ENCODE data around the gene PYCR2.
"Not testable (repeated sequence)": the region's sequence is repeated elsewhere in the genome, so short reads cannot be mapped to it uniquely, and the experiment has no call there.

DNA sequence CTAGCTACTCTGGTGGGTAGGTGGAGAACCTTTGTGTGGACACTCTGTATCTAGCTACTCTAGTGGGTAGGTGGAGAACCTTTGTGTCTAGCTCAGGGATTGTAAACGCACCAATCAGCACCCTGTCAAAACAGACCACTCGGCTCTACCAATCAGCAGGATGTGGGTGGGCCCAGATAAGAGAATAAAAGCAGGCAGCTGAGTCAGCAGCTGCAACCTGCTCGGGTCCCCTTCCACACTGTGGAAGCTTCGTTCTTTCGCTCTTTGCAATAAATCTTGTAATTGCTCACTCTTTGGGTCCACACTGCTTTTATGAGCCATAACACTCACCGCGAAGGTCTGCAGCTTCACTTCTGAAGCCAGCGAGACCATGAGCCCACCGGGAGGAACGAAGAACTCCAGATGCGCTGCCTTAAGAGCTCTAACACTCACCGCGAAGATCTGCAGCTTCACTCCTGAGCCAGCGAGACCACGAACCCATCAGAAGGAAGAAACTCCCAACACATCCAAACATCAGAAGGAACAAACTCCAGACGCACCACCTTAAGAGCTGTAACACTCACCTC lies 46.6 kb upstream of the PYCR2 start:
- not testable (repeated sequence) for TF ChIP-seq EZH2 (IDR thresholded peaks at IDR 0.05; ENCODE audit: borderline replicate concordance, insufficient read depth, low read length, poor library complexity, severe bottlenecking); EP300 (conservative IDR thresholded peaks at IDR 0.05; ENCODE audit: poor library complexity, severe bottlenecking); TAF1 (IDR thresholded peaks at IDR 0.05; ENCODE audit: low read depth); POLR2AphosphoS5 (IDR thresholded peaks at IDR 0.05)
- TF ChIP-seq, protein P1, sequence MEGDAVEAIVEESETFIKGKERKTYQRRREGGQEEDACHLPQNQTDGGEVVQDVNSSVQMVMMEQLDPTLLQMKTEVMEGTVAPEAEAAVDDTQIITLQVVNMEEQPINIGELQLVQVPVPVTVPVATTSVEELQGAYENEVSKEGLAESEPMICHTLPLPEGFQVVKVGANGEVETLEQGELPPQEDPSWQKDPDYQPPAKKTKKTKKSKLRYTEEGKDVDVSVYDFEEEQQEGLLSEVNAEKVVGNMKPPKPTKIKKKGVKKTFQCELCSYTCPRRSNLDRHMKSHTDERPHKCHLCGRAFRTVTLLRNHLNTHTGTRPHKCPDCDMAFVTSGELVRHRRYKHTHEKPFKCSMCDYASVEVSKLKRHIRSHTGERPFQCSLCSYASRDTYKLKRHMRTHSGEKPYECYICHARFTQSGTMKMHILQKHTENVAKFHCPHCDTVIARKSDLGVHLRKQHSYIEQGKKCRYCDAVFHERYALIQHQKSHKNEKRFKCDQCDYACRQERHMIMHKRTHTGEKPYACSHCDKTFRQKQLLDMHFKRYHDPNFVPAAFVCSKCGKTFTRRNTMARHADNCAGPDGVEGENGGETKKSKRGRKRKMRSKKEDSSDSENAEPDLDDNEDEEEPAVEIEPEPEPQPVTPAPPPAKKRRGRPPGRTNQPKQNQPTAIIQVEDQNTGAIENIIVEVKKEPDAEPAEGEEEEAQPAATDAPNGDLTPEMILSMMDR (IDR thresholded peaks at IDR 0.05; ENCODE audit: poor library complexity, severe bottlenecking), result not testable (repeated sequence)

Data from neural cell (in vitro differentiated cells).